Sigmoid colon (tissue), 7 donors: ENCODE measurements around the gene ZAP70. TPM values are rescaled to one million over a fixed set of nuclear protein-coding genes. Genes with fewer than 3 reads are reported as not detected.

Experiments
- DNase-seq: peaks from one replicate; pipeline ENCODE4 v3.0.0-alpha.2; 2019
- H3K27ac ChIP-seq, 4 donors: fragments of 200-600 bp; sonication (generic); one replicate each; pipeline ENCODE4 v1.5.1; 2016 to 2019; ENCODE audit warnings: mild to moderate bottlenecking in 1 of 4
- H3K27me3 ChIP-seq, 3 donors: fragments of 200-600 bp; sonication (generic); one replicate each; pipeline ENCODE4 v1.5.1; 2019; ENCODE audit warnings: mild to moderate bottlenecking in 1 of 3
- H3K36me3 ChIP-seq, 4 donors: fragments of 200-600 bp; sonication (generic); one replicate each; pipeline ENCODE4 v1.5.1; 2016 to 2019
- H3K4me1 ChIP-seq, 4 donors: fragments of 200-600 bp; sonication (generic); one replicate each; pipeline ENCODE4 v1.5.1; 2017 to 2019
- H3K4me3 ChIP-seq, 4 donors: fragments of 200-600 bp; sonication (generic); one replicate each; pipeline ENCODE4 v1.5.1; 2017 to 2019; ENCODE audit warnings: mild to moderate bottlenecking in 2 of 4, moderate library complexity in 1 of 4
- H3K9me3 ChIP-seq, 4 donors: fragments of 200-600 bp in 3 of 4; sonication (generic) in 3 of 4; one replicate each; pipeline versions ENCODE4 v1.5.1 to v1.6.1; 2013 to 2019
- CTCF ChIP-seq, 4 experiments: fragments of 450-650 bp in 3 of 4; fragments of 200-600 bp in 1 of 4; IDR thresholded peaks; one replicate each; pipeline ENCODE4 v1.5.1; 2016 to 2019; ENCODE audit warnings: antibody characterized with exemption in 4 of 4, mild to moderate bottlenecking in 3 of 4, moderate library complexity in 2 of 4
- EP300 ChIP-seq, 4 donors: sonication (generic); formaldehyde crosslinking; IDR thresholded peaks; one replicate each; pipeline ENCODE4 v1.6.1; 2017; ENCODE audit warnings: antibody characterized with exemption in 4 of 4
- POLR2A ChIP-seq, 2 donors: fragments of 450-650 bp; IDR thresholded peaks; one replicate each; pipeline ENCODE4 v1.6.1; 2016; ENCODE audit warnings: antibody characterized with exemption in 2 of 2, mild to moderate bottlenecking in 2 of 2, moderate library complexity in 2 of 2
- POLR2AphosphoS5 ChIP-seq, 4 donors: sonication (generic); formaldehyde crosslinking; IDR thresholded peaks; one replicate each; pipeline ENCODE4 v1.6.1; 2017; ENCODE audit warnings: antibody characterized with exemption in 4 of 4
- WGBS, 2 donors: extraction: QIAGEN DNeasy Blood & Tissue Kit; methylation state at CpG; one replicate each; pipeline ENCODE4 v1.1.7; 2013; 5-methylcytosine and 5-hydroxymethylcytosine counted together
- intact Hi-C: fragments of 100-400 bp; cut with DNase I; formaldehyde crosslinking; loops from one replicate; pipeline ENCODE4 v1.15.1; 2023
- polyA plus RNA-seq, 3 donors: library from polyadenylated mRNA; stranded (reverse); fragments of 200-250 nt; gene quantifications; one replicate each; pipeline ENCODE4 v1.2.3, GENCODE V29; 2013
- total RNA-seq, 4 donors: library from RNA; depleted of rRNA; stranded (reverse); fragments of >200 nt; gene quantifications; one replicate each; pipeline ENCODE4 v1.1.0, GENCODE V29; 2016
- donor health status: healthy with polysubstance abuse.
- donor health status: Bipolar disorder and iron deficiency.
- donor health status: healthy.

Gene ZAP70
- total and polyA plus RNA-seq, 7 donors = 1.3 to 28.0 (median 2.5) TPM; not detected in 2

DNA sequence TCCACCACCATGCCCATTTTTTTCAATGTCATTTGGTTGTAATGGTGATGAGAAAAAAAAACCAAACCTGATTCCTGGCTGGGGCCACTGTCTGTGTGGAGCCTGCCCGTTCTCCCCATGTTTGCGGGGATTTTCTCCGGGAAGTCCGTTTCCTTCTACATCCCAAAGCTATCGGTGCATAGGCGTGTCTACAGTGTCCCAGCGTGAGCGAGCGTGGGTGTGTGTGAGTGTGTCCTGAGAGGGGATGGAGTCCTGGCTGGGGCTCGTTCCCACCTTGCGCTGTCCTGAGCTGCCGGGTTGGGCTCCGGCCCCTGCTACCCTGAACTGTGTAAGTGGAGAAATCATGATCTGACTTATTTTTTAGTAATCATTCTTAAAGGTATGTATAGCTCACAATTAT lies 7.3 kb upstream of the ZAP70 start:
- DNase-seq = no peak
- Histone ChIP-seq H3K27ac (no peak overlapping the region), H3K9me3 (no peaks in the 10 kb centered on the region), H3K36me3 (no peaks in the 10 kb centered on the region), H3K27me3 (no peaks in the 10 kb centered on the region), H3K4me1 (no peaks in the 10 kb centered on the region), H3K4me3 (no peak overlapping the region)
- 95 to 98% methylated on average over 13 of the region's 13 CpGs for WGBS, 2 donors
- intact Hi-C loops = no loop called here
- TF ChIP-seq EP300 (IDR thresholded peaks at IDR 0.05) (no peak), POLR2AphosphoS5 (IDR thresholded peaks at IDR 0.05) (no peak)

- no peaks in the 10 kb centered on the region for H3K27me3 ChIP-seq
- H3K4me1 ChIP-seq = no peaks in the 10 kb centered on the region
- intact Hi-C loops = no loop called here
- no peak for DNase-seq
- no peak for TF ChIP-seq EP300 (IDR thresholded peaks at IDR 0.05)
- no peak for TF ChIP-seq CTCF (IDR thresholded peaks at IDR 0.05)
- no peak for TF ChIP-seq POLR2A (IDR thresholded peaks at IDR 0.05)
- TF ChIP-seq POLR2AphosphoS5 (IDR thresholded peaks at IDR 0.05) = no peak
- H3K36me3 ChIP-seq = no peaks in the 10 kb centered on the region
- no peak overlapping the region for H3K27ac ChIP-seq
- H3K4me3 ChIP-seq = no peak overlapping the region
- no peaks in the 10 kb centered on the region for H3K9me3 ChIP-seq
- 82 to 85% methylated on average over 11 of the region's 11 CpGs for WGBS, 2 donors
These were observed 6.5 kb upstream of the ZAP70 start for GRCh38 chr2:97706708-97707345.

- DNase-seq = peak; percentile 56
- Histone ChIP-seq H3K4me1 (no peaks in the 10 kb centered on the region), H3K27me3 (no peaks in the 10 kb centered on the region), H3K4me3 (no peak overlapping the region), H3K9me3 (no peaks in the 10 kb centered on the region), H3K27ac (no peak overlapping the region), H3K36me3 (no peaks in the 10 kb centered on the region)
- TF ChIP-seq POLR2A (IDR thresholded peaks at IDR 0.05) = no peak
- TF ChIP-seq POLR2AphosphoS5 (IDR thresholded peaks at IDR 0.05) = no peak
- no peak for TF ChIP-seq EP300 (IDR thresholded peaks at IDR 0.05)
- no peak for TF ChIP-seq CTCF (IDR thresholded peaks at IDR 0.05)
- 37 to 73% methylated on average over 11 of the region's 11 CpGs for WGBS, 2 donors
- intact Hi-C loops = no loop called here
These were observed 5.9 kb upstream of the ZAP70 start for GRCh38 chr2:97707362-97708047.

DNA sequence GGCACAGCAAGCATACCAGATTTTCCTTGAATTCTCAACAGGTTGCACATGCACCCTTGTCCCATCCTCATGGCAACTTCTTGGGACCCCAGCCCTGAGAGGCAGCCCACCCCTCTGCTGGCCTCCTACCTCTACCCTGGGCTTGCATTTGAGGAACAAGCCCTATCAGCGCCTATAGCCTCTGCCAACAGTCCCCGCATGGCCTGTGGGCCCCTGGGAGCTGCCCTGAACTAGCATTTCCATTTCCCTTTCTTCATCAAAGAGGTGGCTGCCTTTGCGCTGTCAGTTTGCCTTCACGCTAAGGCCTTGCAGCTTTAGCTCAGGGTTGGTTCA lies 5.4 kb upstream of the ZAP70 start:
- Histone ChIP-seq H3K4me3 (no peak overlapping the region), H3K27me3 (no peaks in the 10 kb centered on the region), H3K9me3 (no peaks in the 10 kb centered on the region), H3K4me1 (no peaks in the 10 kb centered on the region), H3K27ac (no peak overlapping the region), H3K36me3 (no peaks in the 10 kb centered on the region)
- 66 to 90% methylated on average over 4 of the region's 4 CpGs for WGBS, 2 donors
- TF ChIP-seq POLR2A (IDR thresholded peaks at IDR 0.05) (no peak), CTCF (IDR thresholded peaks at IDR 0.05) (no peak), EP300 (IDR thresholded peaks at IDR 0.05) (no peak), POLR2AphosphoS5 (IDR thresholded peaks at IDR 0.05) (no peak)
- intact Hi-C loops = no loop called here
- no peak for DNase-seq

DNA sequence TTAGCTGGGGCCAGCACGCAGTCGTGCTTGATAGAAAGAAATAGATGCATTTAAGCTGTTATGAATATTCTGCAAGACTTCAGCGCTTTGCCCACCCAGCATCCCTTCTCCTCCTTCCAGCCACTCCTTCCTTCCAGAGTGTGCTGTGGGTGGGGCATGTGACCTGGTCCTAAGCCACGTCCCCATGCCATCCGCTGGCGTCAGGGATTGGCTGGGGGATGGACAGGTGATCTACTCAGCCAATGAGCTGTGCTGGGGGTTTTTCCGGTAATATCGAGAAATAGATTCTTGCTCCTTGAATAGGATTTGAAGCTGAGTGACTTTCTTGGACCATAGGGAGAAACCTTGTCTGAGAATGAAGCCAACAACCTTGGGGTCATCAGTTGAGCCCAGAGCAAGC lies 4.8 kb upstream of the ZAP70 start:
- intact Hi-C loops = no loop called here
- no peaks in the 10 kb centered on the region for H3K36me3 ChIP-seq
- WGBS, 2 donors = 94 to 95% methylated on average over 8 of the region's 8 CpGs
- no peak overlapping the region for H3K4me3 ChIP-seq
- H3K27me3 ChIP-seq = no peaks in the 10 kb centered on the region
- no peak overlapping the region for H3K27ac ChIP-seq
- TF ChIP-seq CTCF (IDR thresholded peaks at IDR 0.05) (no peak), EP300 (IDR thresholded peaks at IDR 0.05) (no peak), POLR2A (IDR thresholded peaks at IDR 0.05) (no peak), POLR2AphosphoS5 (IDR thresholded peaks at IDR 0.05) (no peak)
- peak; percentile 34 for DNase-seq
- H3K9me3 ChIP-seq = no peaks in the 10 kb centered on the region
- H3K4me1 ChIP-seq = no peaks in the 10 kb centered on the region
